Spleen (tissue), 11 donors: Measurements from ENCODE around the gene ZNF276. TPM values are rescaled to one million over a fixed set of nuclear protein-coding genes. Genes with fewer than 3 reads are reported as not detected.
A peak's percentile ranks its signal among the peaks of the same experiment; 100 is the strongest.
"Not testable (repeated sequence)": the region's sequence is repeated elsewhere in the genome, so short reads cannot be mapped to it uniquely, and the experiment has no call there.

Source experiments
- DNase-seq: peaks from one replicate; pipeline ENCODE4 v3.0.0-alpha.2; 2020
- H3K27ac ChIP-seq, 8 donors: fragments of 200-600 bp; sonication (generic) in 7 of 8; 1 replicate in 4 of 8; 2 replicates in 4 of 8; pipeline versions ENCODE4 v1.5.0 to v1.8.0; 2016 to 2021; ENCODE audit warnings: inconsistent platforms in 4 of 8, mild to moderate bottlenecking in 4 of 8, moderate library complexity in 1 of 8
- H3K27me3 ChIP-seq, 7 donors: fragments of 200-600 bp; sonication (generic) in 6 of 7; replicated peaks in 1 of 7; 1 replicate in 4 of 7; 2 replicates in 3 of 7; pipeline versions ENCODE4 v1.5.0 to v1.8.0; 2016 to 2021; ENCODE audit warnings: inconsistent platforms in 3 of 7, mild to moderate bottlenecking in 1 of 7
- H3K36me3 ChIP-seq, 6 donors: fragments of 200-600 bp; sonication (generic) in 5 of 6; 1 replicate in 4 of 6; 2 replicates in 2 of 6; pipeline versions ENCODE4 v1.5.0 to v1.8.0; 2016 to 2021; ENCODE audit warnings: inconsistent platforms in 2 of 6
- H3K4me1 ChIP-seq, 6 donors: fragments of 200-600 bp; sonication (generic) in 5 of 6; 1 replicate in 3 of 6; 2 replicates in 3 of 6; pipeline versions ENCODE4 v1.5.0 to v1.8.0; 2016 to 2021; ENCODE audit warnings: inconsistent platforms in 3 of 6
- H3K4me3 ChIP-seq, 8 donors: fragments of 200-600 bp; sonication (generic) in 7 of 8; 1 replicate in 4 of 8; 2 replicates in 4 of 8; pipeline versions ENCODE4 v1.5.0 to v1.8.0; 2016 to 2021; ENCODE audit warnings: inconsistent platforms in 4 of 8, mild to moderate bottlenecking in 4 of 8, moderate library complexity in 2 of 8
- H3K9me3 ChIP-seq, 8 donors: fragments of 200-600 bp; sonication (generic) in 7 of 8; 1 replicate in 4 of 8; 2 replicates in 4 of 8; pipeline versions ENCODE4 v1.5.0 to v1.8.0; 2016 to 2021; ENCODE audit warnings: inconsistent platforms in 4 of 8
- CTCF ChIP-seq, 11 experiments: fragments of 200-600 bp in 7 of 11; fragments of 450-650 bp in 4 of 11; sonication (generic) in 4 of 11; IDR thresholded peaks in 8 of 11; conservative IDR thresholded peaks in 3 of 11; 1 replicate in 7 of 11; 2 replicates in 4 of 11; pipeline versions ENCODE4 v1.4.0 to v1.8.0; 2016 to 2021; ENCODE audit warnings: antibody characterized with exemption in 11 of 11, inconsistent platforms in 4 of 11, mild to moderate bottlenecking in 1 of 11
- POLR2A ChIP-seq, 3 donors: fragments of 450-650 bp; IDR thresholded peaks; one replicate each; pipeline ENCODE4 v1.5.1; 2017; ENCODE audit warnings: antibody characterized with exemption in 3 of 3, mild to moderate bottlenecking in 1 of 3
- POLR2AphosphoS5 ChIP-seq, 3 donors: sonication (generic); formaldehyde crosslinking; IDR thresholded peaks; one replicate each; pipeline ENCODE4 v1.5.1; 2017; ENCODE audit warnings: antibody characterized with exemption in 3 of 3
- WGBS, 5 donors: extraction: QIAGEN DNeasy Blood & Tissue Kit in 3 of 5; methylation state at CpG; one replicate each; pipeline versions ENCODE4 v1.1.5 to v1.1.7; 2013 to 2018; 5-methylcytosine and 5-hydroxymethylcytosine counted together
- intact Hi-C: fragments of 100-400 bp; cut with DNase I; formaldehyde crosslinking; loops from one replicate; pipeline ENCODE4 v1.15.0; 2023; ENCODE audit warnings: low total_unique reads
- polyA plus RNA-seq, 3 donors: library from polyadenylated mRNA; stranded (reverse); fragments of 200-250 nt; gene quantifications; one replicate each; pipeline ENCODE4 v1.2.1, GENCODE V29; 2013
- total RNA-seq, 7 donors: library from RNA; depleted of rRNA in 3 of 7; stranded (reverse); fragments of >200 nt in 3 of 7; fragmentation: NEBNext Ultra II Directional in 4 of 7; extraction: Animal tissue kit (Norgen Biotek cat#: 25700) in 4 of 7; gene quantifications; one replicate each; pipeline versions ENCODE4 v1.1.0 to v1.2.1, GENCODE V29; 2016 to 2021
- donor health status: healthy with polysubstance abuse.
- donor health status: DM: no; HTN: no; CAD: no; lungs with moderate emphysema.
- donor health status: DM: no; HTN: no; CAD: no.
- donor health status: Bipolar disorder and iron deficiency.
- donor health status: healthy.
- donor health status: DM: no; HTN: no; CAD: no.
- donor health status: DM: yes; HTN: yes; CAD: no.

ZNF276 gene
- total and polyA plus RNA-seq, 10 donors, result 28.9 to 83.7 (median 62.7) TPM

GRCh38 chr16:89693931-89694783 is 27.2 kb upstream of the ZNF276 start:
- intact Hi-C loops, result no loop called here
- Histone ChIP-seq H3K9me3 (no peaks in the 10 kb centered on the region), H3K4me3 (no peak overlapping the region), H3K36me3 (peaks cover 0 to 90% (median 63%) of the 10 kb centered on the region in 6 donors), H3K4me1 (peaks cover 0 to 36% (median 15%) of the 10 kb centered on the region in 6 donors), H3K27me3 (no peaks in the 10 kb centered on the region), H3K27ac (no peak overlapping the region)
- TF ChIP-seq CTCF (IDR thresholded peaks at IDR 0.05 in 8 of 11, conservative IDR thresholded peaks at IDR 0.05 in 3 of 11), result no peak
- TF ChIP-seq POLR2AphosphoS5 (IDR thresholded peaks at IDR 0.05), result peak in 1 of 3 donors; percentile 46
- TF ChIP-seq POLR2A (IDR thresholded peaks at IDR 0.05), result no peak
- peak; percentile 74 for DNase-seq
- WGBS, 5 donors, result 84 to 91% (median 89%) methylated on average over 24 to 32 of the region's 32 CpGs

DNA sequence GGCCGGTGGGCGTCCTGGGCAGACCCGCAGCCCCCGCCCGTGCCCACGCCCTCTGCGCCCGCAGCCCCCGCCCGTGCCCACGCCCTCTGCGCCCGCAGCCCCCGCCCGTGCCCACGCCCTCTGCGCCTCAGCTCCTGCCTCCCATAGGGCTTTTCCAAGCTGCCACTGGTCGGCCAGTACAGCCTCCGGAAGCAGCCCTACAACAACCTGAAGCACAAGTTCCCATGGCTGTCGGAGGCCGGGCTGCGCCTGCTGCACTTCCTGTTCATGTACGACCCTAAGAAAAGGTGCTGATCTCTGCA is 26.6 kb upstream of the ZNF276 start:
- peaks cover 1 to 41% (median 18%) of the 10 kb centered on the region in 6 donors for H3K4me1 ChIP-seq
- H3K27me3 ChIP-seq, H3K27ac ChIP-seq, intact Hi-C loops, DNase-seq, H3K9me3 ChIP-seq, H3K4me3 ChIP-seq: not testable (repeated sequence)
- H3K36me3 ChIP-seq, result peaks cover 0 to 85% (median 63%) of the 10 kb centered on the region in 6 donors
- WGBS, 5 donors, result 89 to 97% (median 91%) methylated on average over 9 to 23 of the region's 23 CpGs

DNA sequence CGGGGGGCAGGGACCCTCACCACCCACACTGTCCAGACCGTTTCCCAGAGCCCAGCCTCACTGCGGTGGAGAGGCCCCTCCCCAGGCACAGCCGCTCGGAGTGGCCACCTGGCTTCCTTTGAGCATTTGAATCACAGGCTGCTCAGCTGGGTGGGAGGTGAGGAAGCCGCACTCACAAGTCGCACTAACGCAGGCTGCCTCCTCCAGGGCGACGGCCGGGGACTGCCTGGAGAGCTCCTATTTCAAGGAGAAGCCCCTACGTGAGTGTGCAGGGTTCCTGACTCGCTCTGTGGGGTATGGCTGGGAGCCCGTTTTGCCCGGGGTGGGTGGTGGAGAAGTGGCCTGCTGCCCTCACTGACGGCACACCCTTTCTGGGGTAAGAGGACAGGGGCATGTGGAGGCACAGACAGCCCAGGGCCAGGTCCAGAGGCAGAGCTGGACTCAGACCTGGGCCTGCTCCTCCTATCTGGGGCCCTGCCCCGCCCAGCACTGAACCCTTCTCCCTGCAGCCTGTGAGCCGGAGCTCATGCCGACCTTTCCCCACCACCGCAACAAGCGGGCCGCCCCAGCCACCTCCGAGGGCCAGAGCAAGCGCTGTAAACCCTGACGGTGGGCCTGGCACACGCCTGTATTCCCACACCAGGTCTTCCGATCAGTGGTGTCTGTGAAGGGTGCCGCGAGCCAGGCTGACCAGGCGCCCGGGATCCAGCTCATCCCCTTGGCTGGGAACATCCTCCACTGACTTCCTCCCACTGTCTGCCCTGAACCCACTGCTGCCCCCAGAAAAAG is 26.1 kb upstream of the ZNF276 start:
- H3K4me1 ChIP-seq, result peaks cover 7 to 47% (median 24%) of the 10 kb centered on the region in 6 donors
- H3K4me3 ChIP-seq, result no peak overlapping the region
- 86 to 94% (median 92%) methylated on average over 23 to 31 of the region's 31 CpGs for WGBS, 5 donors
- TF ChIP-seq POLR2A (IDR thresholded peaks at IDR 0.05) (no peak), POLR2AphosphoS5 (IDR thresholded peaks at IDR 0.05) (peak in 1 of 3 donors; percentile 14), CTCF (IDR thresholded peaks at IDR 0.05 in 8 of 11, conservative IDR thresholded peaks at IDR 0.05 in 3 of 11) (no peak)
- H3K27ac ChIP-seq, result no peak overlapping the region
- no peaks in the 10 kb centered on the region for H3K9me3 ChIP-seq
- intact Hi-C loops, result no loop called here
- H3K27me3 ChIP-seq, result no peaks in the 10 kb centered on the region
- DNase-seq, result peak; percentile 76
- peaks cover 0 to 79% (median 60%) of the 10 kb centered on the region in 6 donors for H3K36me3 ChIP-seq

DNA sequence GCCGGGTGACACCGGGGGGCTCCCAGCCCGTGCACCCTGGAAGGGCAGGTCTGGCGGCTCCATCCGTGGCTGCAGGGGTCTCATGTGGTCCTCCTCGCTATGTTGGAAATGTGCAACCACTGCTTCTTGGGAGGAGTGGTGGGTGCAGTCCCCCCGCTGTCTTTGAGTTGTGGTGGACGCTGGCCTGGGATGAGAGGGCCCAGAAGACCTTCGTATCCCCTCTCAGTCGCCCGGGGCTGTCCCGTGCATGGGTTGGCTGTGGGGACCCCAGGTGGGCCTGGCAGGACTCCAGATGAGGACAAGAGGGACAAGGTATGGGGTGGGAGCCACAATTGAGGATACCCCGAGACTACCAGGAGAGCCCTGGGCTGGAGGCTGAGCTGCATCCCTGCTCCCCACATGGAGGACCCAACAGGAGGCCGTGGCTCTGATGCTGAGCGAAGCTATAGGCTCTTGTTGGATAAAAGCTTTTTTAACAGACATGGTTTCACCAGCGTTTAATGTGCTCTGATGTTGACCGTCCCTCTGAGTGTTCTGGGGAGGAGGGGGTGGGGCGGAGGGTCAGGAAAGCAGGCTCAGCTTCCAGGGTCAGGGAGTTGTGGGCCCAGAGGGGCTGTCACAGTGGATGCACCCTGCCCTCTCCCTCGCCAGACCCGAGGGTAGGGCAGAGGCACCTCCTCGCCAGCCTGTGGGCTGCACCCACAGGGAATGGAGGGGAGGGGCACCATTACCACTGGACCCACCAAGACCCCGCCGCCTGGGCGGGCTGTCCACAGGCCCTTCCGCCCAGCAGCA is 25.3 kb upstream of the ZNF276 start:
- TF ChIP-seq POLR2AphosphoS5 (IDR thresholded peaks at IDR 0.05) (no peak), POLR2A (IDR thresholded peaks at IDR 0.05) (no peak), CTCF (IDR thresholded peaks at IDR 0.05 in 8 of 11, conservative IDR thresholded peaks at IDR 0.05 in 3 of 11) (no peak)
- peaks cover 13 to 55% (median 31%) of the 10 kb centered on the region in 6 donors for H3K4me1 ChIP-seq
- 77 to 91% (median 81%) methylated on average over 9 to 25 of the region's 25 CpGs for WGBS, 5 donors
- DNase-seq, result peak; percentile 71
- no peak overlapping the region for H3K4me3 ChIP-seq
- H3K9me3 ChIP-seq, result no peaks in the 10 kb centered on the region
- H3K36me3 ChIP-seq, result peaks cover 0 to 71% (median 54%) of the 10 kb centered on the region in 6 donors
- peak overlapping the region in 2 of 8 donors; percentile 26 to 54 for H3K27ac ChIP-seq
- H3K27me3 ChIP-seq, result no peaks in the 10 kb centered on the region
- intact Hi-C loops, result no loop called here
